ENCODE data around the gene GMPS. TPM values are rescaled to one million over a fixed set of nuclear protein-coding genes. Genes with fewer than 3 reads are reported as not detected.

GMPS gene
- total and polyA plus RNA-seq, 10 of the 15 experiments (the other 5 are each of a cell fraction or from before 2014, with no cell fraction given): 33.2 to 143 (median 79.0) TPM

- TF ChIP-seq ZBTB33 (IDR thresholded peaks at IDR 0.05): no peak
- TF ChIP-seq NKRF (conservative IDR thresholded peaks at IDR 0.05): peak; percentile 55; the same call in 1 of the 2 replicates
- peak; percentile 94; the same call in 1 of the 2 replicates for TF ChIP-seq CBX5 (IDR thresholded peaks at IDR 0.05; ENCODE audit: low read depth)
- no peak for TF ChIP-seq CBX3 (IDR thresholded peaks at IDR 0.05; ENCODE audit: borderline replicate concordance, low read depth)
- no peak for TF ChIP-seq ASH2L (IDR thresholded peaks at IDR 0.05; ENCODE audit: borderline replicate concordance, low read depth)
- peak; percentile 88 for TF ChIP-seq IRF4 (IDR thresholded peaks at IDR 0.05; ENCODE audit: low read depth, low read length)
- no peak for TF ChIP-seq KAT2A (conservative IDR thresholded peaks at IDR 0.05; ENCODE audit: control insufficient read depth, low read depth, low read length)
- peak; percentile 84; the same call in 1 of the 2 replicates for TF ChIP-seq ZNF687 (IDR thresholded peaks at IDR 0.05)
- TF ChIP-seq SP1 (IDR thresholded peaks at IDR 0.05; ENCODE audit: low read depth, low read length): peak; percentile 90
- no peak for TF ChIP-seq SUZ12 (IDR thresholded peaks at IDR 0.05; ENCODE audit: unreplicated experiment)
- TF ChIP-seq BCLAF1 (IDR thresholded peaks at IDR 0.05): no peak
- peak; percentile 77 for TF ChIP-seq SREBF2 (IDR thresholded peaks at IDR 0.05; ENCODE audit: low read length)
- no peak for TF ChIP-seq KDM1A (IDR thresholded peaks at IDR 0.05; ENCODE audit: borderline replicate concordance)
- TF ChIP-seq IKZF2 (IDR thresholded peaks at IDR 0.05): peak; percentile 52 to 65; a peak in 3 of 4 replicates
- no peak for TF ChIP-seq SUPT20H (IDR thresholded peaks at IDR 0.05; ENCODE audit: borderline replicate concordance, control insufficient read depth, low read depth, low read length)
Observed at GRCh38 chr3:155854141-155854940, 16.1 kb upstream of the GMPS start, which contains the start of gene SLC33A1 (continued).

Data from GM12878 (cell line).